AG04449 (cell line): ENCODE measurements around the gene PRKCH.
"Not testable (repeated sequence)": the region's sequence is repeated elsewhere in the genome, so short reads cannot be mapped to it uniquely, and the experiment has no call there.

Source experiments
- CTCF ChIA-PET: fragments of 350-600 bp; formaldehyde crosslinking; extraction: SDS; loops from one replicate; lab custom pipeline; 2021; ENCODE audit warnings: antibody characterized with exemption; lab: Yijun Ruan, JAX
- POLR2A ChIA-PET: fragments of 400-600, 350-600 bp; formaldehyde crosslinking; extraction: SDS; loops from one replicate; lab custom pipeline; 2020; ENCODE audit warnings: antibody characterized with exemption, inconsistent platforms; lab: Yijun Ruan, JAX
- DNase-seq: peaks from one replicate; pipeline ENCODE4 v3.0.0-alpha.2; 2010; ENCODE audit warnings: low read depth, low spot score
- H3K4me3 ChIP-seq: 2 replicates; pipeline ENCODE4 v1.5.1; 2011; ENCODE audit warnings: low read depth, mild to moderate bottlenecking, control low read depth, low read length
- CTCF ChIP-seq: IDR thresholded peaks from one replicate; pipeline ENCODE4 v1.5.1; 2011; ENCODE audit warnings: mild to moderate bottlenecking, moderate library complexity, low read length, control low read depth, inconsistent platforms; ENCODE audit not compliant: insufficient read depth; ENCODE audit errors: missing control alignments

Gene PRKCH

GRCh38 chr14:61404637-61405036, 83.3 kb downstream of the PRKCH start:
- no peak for TF ChIP-seq CTCF
- ChIA-PET CTCF (no interaction called here), POLR2A (no interaction called here)
- no peak overlapping the region for H3K4me3 ChIP-seq
- DNase-seq: no peak

- ChIA-PET CTCF (interaction anchor here (0.5 kb wide), 1 partner anchor 101 kb away, joined by 3 read pairs; no protein-coding TSS in a partner anchor), POLR2A (no interaction called here)
- H3K4me3 ChIP-seq: no peak overlapping the region
- no peak for DNase-seq
- no peak for TF ChIP-seq CTCF
Measured at GRCh38 chr14:61406198-61406597, 84.8 kb downstream of the PRKCH start.

- DNase-seq: no peak
- no peak overlapping the region for H3K4me3 ChIP-seq
- ChIA-PET POLR2A (no interaction called here), CTCF (no interaction called here)
- TF ChIP-seq CTCF: no peak
Measured at GRCh38 chr14:61406675-61407074, 85.3 kb downstream of the PRKCH start.

- ChIA-PET POLR2A (no interaction called here), CTCF (interaction anchor here (1.5 kb wide), 1 partner anchor 429 kb away, joined by 3 read pairs; no protein-coding TSS in a partner anchor)
- no peak overlapping the region for H3K4me3 ChIP-seq
- TF ChIP-seq CTCF: no peak
- DNase-seq: no peak
Measured at GRCh38 chr14:61408498-61408897, 87.1 kb downstream of the PRKCH start.

GRCh38 chr14:61409782-61410181, 88.4 kb downstream of the PRKCH start:
- no peak for TF ChIP-seq CTCF
- CTCF ChIA-PET: interaction anchor here (0.9 kb wide), 1 partner anchor 11 kb away, joined by 4 read pairs; no protein-coding TSS in a partner anchor
- no peak for DNase-seq
- H3K4me3 ChIP-seq: no peak overlapping the region
- POLR2A ChIA-PET: no interaction called here

GRCh38 chr14:61415934-61416333, 94.6 kb downstream of the PRKCH start:
- CTCF ChIA-PET, DNase-seq, POLR2A ChIA-PET, H3K4me3 ChIP-seq: not testable (repeated sequence)

GRCh38 chr14:61416591-61416990, 95.2 kb downstream of the PRKCH start:
- POLR2A ChIA-PET: no interaction called here
- no peak for TF ChIP-seq CTCF
- CTCF ChIA-PET: no interaction called here
- no peak for DNase-seq
- no peak overlapping the region for H3K4me3 ChIP-seq
